IPS-15b (cell line): Measurements from ENCODE around the gene PITRM1.

Source experiments
- H3K27me3 ChIP-seq: one replicate; pipeline ENCODE4 v1.6.1; 2013; ENCODE audit warnings: low read length; ENCODE audit not compliant: control insufficient read depth, insufficient read depth
- H3K36me3 ChIP-seq: one replicate; pipeline ENCODE4 v1.6.1; 2013; ENCODE audit warnings: low read length; ENCODE audit not compliant: control insufficient read depth, insufficient read depth
- H3K4me1 ChIP-seq: one replicate; pipeline ENCODE4 v1.6.1; 2013; ENCODE audit warnings: mild to moderate bottlenecking, low read length; ENCODE audit not compliant: control insufficient read depth, insufficient read depth
- H3K4me3 ChIP-seq: one replicate; pipeline ENCODE4 v1.5.1; 2013; ENCODE audit warnings: low read depth, low read length
- H3K9ac ChIP-seq: one replicate; pipeline ENCODE4 v1.6.1; 2013; ENCODE audit warnings: low read depth, mild to moderate bottlenecking, low read length
- H3K9me3 ChIP-seq: one replicate; pipeline ENCODE4 v1.6.1; 2013; ENCODE audit warnings: mild to moderate bottlenecking, low read length; ENCODE audit not compliant: control insufficient read depth, insufficient read depth

Gene PITRM1

GRCh38 chr10:3090914-3091787 is 81.4 kb downstream of the PITRM1 start:
- Histone ChIP-seq H3K9ac (no peak overlapping the region), H3K9me3 (no peaks in the 10 kb centered on the region), H3K4me3 (no peak overlapping the region)

GRCh38 chr10:3090388-3090787 is 82.2 kb downstream of the PITRM1 start:
- H3K27me3 ChIP-seq: no peaks in the 10 kb centered on the region
- H3K9ac ChIP-seq: no peak overlapping the region
- no peaks in the 10 kb centered on the region for H3K36me3 ChIP-seq
- H3K9me3 ChIP-seq: no peaks in the 10 kb centered on the region
- peaks cover 3% of the 10 kb centered on the region for H3K4me1 ChIP-seq
- H3K4me3 ChIP-seq: no peak overlapping the region

More at GRCh38 chr10:3090914-3091787, 81.4 kb downstream of the PITRM1 start:
- Histone ChIP-seq H3K36me3 (no peaks in the 10 kb centered on the region), H3K4me1 (peaks cover 5% of the 10 kb centered on the region), H3K27me3 (no peaks in the 10 kb centered on the region)
